ENCODE data around the gene TRAF2.

DNA sequence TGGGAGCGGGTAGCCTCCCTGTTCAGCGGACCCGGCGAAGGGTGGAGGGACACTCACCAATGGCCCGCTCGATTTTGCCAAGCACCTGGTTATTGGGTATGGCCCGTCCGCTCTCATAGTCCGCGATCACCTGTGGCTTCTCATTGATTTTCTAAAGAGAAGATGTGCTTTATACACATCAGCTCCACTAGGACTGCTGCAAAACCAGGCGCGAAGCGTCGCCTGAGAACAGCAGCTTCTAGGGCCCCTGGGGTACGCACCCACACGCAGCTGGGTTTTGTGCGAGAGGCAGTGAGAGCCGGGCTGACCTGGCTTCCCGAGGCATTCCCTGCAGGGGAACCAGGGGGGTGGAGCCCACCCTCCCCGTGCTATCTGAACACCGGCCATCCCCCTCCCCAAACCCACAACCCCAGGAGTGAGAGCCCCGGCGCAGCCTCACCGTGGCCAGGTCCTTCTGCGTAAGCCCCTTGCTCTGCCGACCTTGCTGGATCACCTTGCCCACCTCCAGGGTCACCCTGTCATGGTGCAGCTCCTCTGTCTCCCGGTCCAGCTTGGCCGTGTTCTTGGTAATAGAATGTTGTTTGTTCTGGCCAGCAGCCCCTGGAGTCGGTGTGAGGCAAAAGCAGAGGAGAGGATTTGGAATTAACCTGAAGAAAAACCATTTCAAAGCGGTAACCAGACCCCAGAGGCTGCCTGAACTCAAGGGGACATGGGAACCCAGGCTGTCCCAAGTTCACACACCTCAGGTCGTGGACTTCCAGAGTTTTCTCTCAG, 23.3 kb upstream of the TRAF2 start:
- no peak for TF ChIP-seq CTCF (IDR thresholded peaks at IDR 0.05)
- TF ChIP-seq EZH2 (IDR thresholded peaks at IDR 0.05; ENCODE audit: borderline replicate concordance, insufficient read depth, low read depth, low read length, poor library complexity, severe bottlenecking) = no peak
